Tibial nerve (tissue), 3 donors: ENCODE results near the gene PHLPP1.

Source experiments
- POLR2A ChIP-seq, 2 donors: fragments of 450-650 bp; IDR thresholded peaks; one replicate each; pipeline ENCODE4 v1.6.1; 2017; ENCODE audit warnings: antibody characterized with exemption in 2 of 2, mild to moderate bottlenecking in 2 of 2, moderate library complexity in 2 of 2
- TF ChIP-seq, protein P1 (sequence below), 5 experiments: fragments of 200-600 bp in 3 of 5; fragments of 450-650 bp in 2 of 5; sonication (generic) in 3 of 5; IDR thresholded peaks; one replicate each; pipeline ENCODE4 v1.5.1; 2016 to 2019; ENCODE audit warnings: antibody characterized with exemption in 5 of 5, mild to moderate bottlenecking in 3 of 5, moderate library complexity in 2 of 5

- TF ChIP-seq, protein P1, sequence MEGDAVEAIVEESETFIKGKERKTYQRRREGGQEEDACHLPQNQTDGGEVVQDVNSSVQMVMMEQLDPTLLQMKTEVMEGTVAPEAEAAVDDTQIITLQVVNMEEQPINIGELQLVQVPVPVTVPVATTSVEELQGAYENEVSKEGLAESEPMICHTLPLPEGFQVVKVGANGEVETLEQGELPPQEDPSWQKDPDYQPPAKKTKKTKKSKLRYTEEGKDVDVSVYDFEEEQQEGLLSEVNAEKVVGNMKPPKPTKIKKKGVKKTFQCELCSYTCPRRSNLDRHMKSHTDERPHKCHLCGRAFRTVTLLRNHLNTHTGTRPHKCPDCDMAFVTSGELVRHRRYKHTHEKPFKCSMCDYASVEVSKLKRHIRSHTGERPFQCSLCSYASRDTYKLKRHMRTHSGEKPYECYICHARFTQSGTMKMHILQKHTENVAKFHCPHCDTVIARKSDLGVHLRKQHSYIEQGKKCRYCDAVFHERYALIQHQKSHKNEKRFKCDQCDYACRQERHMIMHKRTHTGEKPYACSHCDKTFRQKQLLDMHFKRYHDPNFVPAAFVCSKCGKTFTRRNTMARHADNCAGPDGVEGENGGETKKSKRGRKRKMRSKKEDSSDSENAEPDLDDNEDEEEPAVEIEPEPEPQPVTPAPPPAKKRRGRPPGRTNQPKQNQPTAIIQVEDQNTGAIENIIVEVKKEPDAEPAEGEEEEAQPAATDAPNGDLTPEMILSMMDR (IDR thresholded peaks at IDR 0.05) = no peak
- TF ChIP-seq POLR2A (IDR thresholded peaks at IDR 0.05) = no peak
Observed at GRCh38 chr18:62918361-62918760, 203.0 kb downstream of the PHLPP1 start.
